ENCODE results near the gene LRGUK.

LRGUK gene

DNA sequence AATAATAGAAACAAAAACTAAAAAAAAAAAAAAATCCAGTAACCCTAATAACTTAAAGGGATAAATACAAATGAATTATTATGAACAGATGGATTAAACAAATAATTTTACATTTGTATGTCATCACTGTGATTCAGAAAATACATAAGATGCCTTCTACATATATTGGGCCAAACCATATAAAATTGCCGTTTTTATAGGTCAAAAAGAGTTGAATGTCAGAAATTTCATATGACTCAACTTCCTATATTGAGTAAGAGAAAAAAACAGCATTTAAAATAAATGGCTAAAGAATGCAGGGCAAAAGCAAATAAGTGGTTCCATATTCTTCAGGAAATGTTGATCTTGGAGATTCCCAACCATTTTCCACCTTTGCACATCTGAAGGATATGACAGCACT is 180.2 kb downstream of the LRGUK start:
- DNase-seq, result no peak

- DNase-seq, result no peak
Observed at GRCh38 chr7:134308548-134308947, 181.4 kb downstream of the LRGUK start.

DNA sequence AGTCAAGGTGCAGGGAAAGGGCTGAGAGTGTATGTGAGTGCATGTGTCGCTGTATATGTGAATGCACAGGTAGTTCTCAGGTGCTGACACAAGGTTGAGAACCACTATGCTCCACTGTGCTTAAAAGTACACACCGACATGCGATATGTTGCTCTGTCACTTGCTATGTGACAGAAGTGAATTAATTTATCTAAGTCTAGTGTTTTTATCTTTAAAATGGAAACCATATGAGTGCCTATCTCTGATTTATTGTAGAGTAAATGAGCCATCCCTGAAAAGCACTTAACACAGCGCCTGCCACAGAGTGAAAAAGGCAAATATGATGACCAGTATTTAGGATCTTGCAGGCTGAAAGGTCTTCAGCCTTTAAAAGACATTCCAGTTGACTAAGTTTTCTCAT is 184.7 kb downstream of the LRGUK start:
- no peak for DNase-seq

- no peak for DNase-seq
Observed at GRCh38 chr7:134312717-134313116, 185.6 kb downstream of the LRGUK start.

DNA sequence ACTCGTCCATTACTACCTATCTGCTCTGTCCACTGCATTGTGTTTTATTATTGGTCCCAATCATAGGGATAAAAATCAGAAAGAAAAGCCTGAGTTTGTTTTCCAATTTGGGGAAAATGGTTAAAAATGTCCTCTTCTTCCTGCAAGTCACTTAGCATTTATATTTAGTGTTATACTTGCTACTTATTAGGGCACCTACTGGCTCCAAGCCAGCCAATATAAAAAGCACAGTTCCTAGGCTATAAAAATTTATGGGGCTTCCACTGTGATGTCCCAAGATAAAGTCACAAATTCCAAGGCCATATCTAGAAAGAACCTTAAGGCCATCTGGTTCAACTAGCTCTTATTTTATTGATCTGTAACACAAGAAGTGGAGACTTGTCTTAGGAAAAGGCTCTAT is 186.4 kb downstream of the LRGUK start:
- DNase-seq, result no peak

Data from T-helper 1 cell (primary cell).